HG02943 (cell line): ENCODE results near the gene SH3TC1.

Experiments
- ATAC-seq: cut with Tn5 transposase; IDR thresholded peaks from one replicate; pipeline ENCODE4 v1.9.1; 2021; ENCODE audit warnings: mild to moderate bottlenecking, low read depth, moderate library complexity; ENCODE audit not compliant: unreplicated experiment

SH3TC1 gene

DNA sequence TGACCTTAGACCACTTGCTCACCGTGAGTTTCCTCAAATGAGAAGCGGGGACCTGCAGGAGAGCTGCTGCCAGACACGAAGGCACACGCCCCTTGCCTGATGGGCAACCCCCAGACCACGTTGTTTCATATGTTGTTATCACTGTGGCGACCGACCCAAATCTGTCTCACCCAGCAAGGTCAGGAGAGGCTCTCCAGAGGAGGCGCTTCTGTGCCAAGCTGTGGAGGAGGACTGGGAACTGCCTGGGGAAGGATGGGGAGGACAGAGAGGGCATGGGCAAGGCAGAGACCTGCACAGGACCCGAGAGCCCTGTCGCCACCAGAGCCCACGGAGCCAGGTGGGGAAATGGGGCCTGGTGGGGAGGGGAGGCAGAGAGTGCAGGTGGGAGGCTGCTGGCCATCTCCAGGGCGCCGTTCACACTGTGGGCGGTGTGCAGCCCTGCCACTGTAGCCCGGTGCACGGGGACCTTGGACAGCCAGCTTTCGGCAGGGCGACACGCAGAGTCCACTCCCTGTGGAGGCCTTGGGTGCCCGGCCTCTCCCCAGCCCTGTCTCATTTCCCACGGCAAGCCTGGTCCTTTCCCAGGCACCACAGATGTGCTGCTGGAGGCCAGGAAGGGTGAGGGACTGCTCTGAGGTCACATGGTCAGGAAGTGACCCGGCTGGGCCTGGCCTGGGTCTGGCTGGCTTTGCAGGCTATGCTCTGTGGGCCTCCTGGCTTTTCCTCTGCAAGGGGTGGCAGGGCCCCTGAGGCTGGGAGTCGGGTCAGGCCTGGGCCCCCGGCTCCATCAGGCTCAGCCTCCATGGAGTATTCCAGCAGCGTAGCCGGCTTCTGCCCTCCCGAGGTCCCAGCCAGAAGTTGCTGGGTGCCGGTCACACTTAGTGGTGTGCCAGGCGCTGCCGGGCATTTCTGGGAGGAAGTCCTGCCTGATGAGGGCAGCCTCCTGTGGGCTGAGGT lies 73.7 kb downstream of the SH3TC1 start:
- ATAC-seq, result no peak

DNA sequence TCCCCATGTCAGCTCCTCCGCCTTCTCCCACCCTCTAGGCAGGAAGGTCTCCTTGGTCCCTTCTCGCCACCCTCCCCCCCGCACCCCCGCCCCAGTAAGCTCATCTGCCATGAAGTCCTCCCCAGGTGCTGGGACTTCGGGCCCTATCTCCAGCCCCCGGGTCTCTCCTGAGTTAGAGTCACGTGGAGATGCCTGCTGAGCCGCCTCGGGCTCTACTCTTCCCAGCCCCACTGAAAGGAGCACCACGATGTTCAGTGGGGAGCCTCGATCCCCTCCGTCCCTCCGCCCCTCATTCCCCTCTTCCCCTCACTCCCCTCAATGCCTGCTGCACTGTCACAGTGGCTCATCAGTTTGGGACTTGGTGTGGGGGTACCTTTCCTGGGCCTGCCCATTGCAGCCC lies 74.4 kb downstream of the SH3TC1 start:
- no peak for ATAC-seq

DNA sequence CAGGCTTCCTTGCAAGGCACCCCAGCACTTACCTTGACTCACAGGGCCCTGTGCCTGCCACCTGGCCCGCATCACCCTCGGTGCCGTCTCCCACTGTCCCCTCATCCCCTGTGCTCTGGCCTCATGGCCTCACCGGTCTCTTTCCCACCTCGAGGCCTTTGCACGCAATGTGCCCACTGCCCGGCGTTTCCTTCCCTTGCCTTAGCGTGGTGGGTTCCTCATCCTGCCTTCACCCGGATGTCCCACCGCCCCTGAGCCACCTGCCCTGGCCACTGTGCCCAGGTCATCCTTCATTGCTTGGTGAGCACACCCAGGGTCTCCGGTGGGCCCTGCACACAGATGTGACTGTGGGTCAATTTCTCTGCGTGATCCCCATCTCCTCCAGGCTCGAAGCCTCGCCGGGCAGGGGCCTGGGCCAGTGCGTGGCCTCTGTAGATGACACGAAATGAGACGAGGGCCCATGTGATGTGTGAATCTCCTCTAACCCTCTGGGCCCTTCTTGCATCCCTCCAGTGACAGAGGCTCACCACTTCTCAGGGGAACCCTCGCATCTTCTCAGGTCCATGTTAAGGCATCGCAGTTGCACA lies 75.1 kb downstream of the SH3TC1 start:
- no peak for ATAC-seq

DNA sequence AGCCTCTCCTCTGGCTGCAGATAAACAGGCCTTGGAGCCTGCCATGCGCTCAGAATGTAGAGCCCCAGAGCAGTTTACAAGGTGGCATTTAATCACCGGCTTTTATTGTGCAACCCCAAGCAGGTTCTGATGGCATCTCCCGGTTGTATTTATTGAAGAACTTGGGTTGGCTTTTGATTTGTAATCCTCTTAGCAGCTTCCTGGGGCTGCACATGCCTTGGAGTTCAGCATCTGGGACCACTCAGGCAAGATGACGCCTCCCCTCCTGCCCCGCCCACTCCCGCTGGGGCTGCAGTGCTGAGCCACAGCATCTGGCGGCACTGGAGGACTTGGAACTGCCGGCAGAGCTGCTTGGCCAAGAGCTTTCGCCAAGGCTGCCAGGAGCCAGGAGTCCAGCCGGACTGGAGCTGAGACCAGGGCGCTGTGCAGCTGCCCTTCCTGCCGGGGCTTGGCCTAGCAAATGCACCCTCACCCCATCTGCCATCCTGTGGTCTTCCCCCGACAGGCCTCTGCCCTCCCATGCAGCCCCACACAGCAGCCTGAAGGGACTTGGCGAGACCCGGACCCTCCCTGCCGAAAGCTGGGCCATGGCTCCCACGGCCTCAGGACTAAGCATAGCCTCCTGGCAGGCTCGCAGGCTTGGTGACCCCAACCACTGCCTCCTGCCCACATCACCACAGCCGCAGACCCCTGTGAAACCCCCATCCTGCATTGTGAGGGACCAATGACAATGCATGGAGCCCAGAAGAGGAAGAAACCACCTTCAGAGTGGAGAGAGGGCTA lies 75.9 kb downstream of the SH3TC1 start:
- no peak for ATAC-seq

DNA sequence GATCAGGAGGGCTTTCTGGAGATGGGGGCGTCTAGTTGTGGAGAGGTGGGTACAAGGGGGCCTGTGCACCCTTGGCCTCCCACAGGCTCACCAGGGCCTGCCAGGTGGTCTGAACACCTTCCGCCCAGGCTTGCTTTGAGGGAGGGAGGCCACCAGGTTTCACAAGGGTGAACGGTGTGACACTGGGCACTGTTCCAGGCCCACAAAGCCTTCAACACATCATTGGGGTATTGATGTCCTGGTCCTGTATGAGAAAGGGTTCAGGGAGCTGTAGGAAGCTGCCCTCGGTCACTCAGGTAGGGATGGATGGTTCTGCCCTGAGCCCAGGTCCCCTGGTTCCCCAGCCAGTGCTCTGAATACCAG lies 76.4 kb downstream of the SH3TC1 start:
- no peak for ATAC-seq

DNA sequence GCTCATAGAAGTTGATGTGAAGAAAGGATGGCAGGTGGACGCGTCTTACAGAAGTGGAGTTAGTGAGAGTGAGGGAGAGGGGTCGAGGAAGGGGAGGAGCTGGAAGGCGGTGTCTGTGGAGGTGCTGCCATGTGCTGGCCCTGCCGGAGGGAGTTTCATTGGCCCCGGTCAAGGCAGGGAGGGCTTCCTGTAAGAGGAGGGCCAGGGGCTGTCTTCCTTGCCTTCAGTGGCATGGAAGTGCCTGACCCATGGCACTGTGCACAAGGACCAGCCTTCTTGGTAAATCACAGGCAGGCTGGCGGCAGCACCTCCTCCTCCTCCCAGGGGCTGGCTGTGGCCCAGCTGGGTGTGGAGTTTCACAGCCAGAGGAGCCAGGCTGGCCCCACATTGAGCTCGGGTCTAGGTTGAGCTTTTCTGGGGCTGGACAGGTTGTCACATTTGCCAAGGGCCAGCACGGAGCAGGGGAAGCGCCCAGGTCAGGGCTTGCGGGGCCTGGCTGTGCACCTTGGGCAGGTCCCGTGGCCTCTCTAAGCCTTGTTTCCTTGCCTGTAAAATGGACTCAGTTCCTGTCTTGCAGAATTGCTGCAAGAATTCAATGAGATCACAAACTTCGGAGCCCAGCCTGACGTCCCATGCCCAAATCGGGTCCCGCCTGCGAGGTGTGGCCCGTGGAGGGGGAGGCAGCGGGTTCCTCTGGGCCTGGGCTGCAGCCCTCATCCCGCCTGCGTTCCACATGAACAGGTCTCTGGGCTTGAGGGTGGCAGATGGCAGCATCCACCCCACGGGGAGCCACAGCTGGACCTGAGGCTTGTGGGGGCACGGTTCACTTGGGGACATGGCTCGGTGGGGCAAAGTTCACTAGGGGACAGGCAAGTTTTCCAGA lies 77.5 kb downstream of the SH3TC1 start:
- no peak for ATAC-seq

DNA sequence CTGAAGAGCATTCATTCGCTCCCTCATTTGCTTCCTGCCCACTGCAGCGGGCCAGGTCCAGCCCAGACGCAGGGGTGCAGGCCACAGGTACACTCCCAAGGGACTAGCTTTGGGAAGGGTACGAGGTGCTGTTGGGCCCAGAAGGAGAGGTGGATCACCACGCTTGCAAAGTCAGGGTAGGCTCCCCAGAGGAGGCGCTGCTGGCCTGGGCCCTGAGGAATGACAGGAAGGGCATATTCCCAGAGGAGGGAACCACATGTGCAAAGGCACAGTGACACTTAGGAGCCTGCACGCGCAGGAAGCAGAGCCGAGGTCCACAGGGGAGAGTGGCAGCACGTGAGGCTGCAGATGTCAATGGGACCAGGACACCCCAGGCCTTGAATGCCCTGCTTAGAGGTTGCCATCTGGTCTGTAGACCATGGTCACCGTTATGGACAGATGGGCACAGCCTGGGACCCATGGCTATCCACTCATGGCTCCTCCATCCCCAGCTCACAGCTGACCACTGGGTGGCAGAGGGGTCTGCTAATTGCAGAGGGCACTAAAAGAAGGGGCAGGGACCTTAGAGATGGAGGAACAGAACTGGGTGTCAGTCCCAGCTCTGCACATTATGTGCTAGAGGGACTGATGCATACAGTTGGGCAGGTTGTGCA lies 78.4 kb downstream of the SH3TC1 start:
- no peak for ATAC-seq

DNA sequence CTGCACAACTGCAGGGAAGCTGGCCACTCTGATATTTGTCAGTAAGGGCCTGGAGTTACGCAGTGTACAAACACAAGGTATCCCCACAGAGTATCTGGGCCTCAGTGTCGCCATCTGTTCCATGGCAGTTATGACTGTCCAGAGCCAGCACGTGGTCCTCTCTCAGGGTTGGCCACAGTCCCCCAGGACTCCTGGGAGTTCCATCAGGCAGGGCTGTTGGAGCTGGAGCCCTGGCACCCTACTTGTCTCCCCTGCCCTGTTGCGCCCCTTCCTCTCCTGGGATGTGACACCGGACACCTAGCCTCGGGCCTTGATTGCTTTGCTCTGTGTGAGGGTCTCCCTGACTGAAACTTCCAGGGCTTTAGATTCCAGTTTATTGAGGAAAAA lies 78.9 kb downstream of the SH3TC1 start:
- no peak for ATAC-seq

DNA sequence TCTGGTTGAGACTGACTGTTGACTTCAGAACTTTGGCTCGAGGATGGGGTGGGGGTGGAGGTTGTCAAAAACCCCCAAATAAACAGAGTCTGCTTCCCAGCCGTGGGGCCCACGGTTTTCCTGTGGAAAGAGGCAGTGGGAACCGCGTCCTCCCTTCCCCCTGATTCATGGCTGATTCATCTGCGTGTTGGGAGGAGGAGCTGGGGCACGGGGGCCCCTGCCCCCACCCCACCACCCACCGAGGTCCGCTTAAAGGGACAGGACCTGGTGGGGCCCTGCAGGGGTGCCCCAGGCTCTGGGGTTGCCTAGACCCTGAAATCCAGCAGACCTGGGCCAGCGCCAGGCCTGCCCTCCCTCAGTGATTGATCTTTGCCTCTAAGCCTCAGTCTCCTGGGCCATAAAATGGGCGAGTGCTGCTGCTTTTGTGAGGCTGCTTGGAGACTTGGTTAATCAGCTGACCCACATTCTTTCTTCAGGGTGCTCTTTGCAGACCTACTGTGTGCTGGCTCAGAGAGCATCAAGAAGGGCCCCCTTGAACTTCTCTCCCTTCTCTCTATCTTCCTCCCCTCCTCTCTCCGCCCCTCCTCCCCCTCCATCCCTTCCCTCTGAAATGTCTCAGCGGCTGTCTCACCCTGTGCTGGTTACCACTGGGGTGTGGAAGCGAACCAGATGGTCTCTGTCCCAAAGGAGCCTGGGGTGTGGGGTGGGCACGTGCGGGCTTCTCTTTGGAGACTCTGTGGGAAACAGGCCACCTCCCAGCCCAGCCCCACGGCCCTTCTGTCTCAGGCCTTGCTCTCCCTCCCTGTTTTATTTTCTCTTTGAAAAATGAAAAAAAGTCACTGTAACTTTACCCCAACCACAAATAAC lies 79.6 kb downstream of the SH3TC1 start:
- ATAC-seq, result no peak

DNA sequence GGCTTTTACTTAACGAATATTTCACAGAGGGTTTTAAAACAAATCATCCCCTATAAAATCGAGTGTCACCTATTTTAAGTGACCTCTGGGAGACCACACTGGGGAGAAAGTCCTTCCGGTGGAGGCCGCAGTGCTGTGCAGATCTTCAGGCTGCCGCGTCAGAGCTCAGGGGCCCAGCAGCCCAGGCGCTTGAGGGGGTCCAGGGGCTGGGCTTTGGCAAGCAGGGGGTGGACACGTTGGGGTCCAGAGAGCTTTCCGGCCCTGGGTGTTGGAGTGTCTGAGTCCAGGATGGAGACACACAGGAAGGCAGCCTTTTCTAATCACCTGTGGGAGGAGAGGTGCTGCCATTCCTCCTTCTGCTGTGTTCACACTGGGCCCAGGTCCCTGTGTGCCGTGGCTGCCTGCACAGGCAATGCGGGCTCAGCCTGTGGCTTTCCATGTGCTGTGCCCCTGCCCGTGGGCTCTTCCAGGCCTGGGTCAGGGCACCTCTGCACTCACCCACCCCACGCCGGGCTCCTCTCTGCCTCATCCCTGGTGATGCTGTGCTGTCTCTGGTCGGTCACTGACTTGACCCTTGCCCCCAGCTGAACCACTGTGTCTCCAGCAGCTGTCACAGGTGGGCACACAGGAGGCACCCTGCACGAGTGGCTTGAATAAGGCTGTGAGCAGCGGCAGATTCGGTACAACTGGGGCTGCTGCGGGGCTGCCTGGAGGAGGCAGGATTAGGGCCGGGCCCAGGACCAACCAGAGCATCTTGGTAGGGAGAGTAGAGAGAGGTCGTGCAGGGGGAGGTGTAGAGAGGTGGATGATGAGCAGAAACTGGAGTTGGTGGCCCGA lies 80.4 kb downstream of the SH3TC1 start:
- no peak for ATAC-seq

DNA sequence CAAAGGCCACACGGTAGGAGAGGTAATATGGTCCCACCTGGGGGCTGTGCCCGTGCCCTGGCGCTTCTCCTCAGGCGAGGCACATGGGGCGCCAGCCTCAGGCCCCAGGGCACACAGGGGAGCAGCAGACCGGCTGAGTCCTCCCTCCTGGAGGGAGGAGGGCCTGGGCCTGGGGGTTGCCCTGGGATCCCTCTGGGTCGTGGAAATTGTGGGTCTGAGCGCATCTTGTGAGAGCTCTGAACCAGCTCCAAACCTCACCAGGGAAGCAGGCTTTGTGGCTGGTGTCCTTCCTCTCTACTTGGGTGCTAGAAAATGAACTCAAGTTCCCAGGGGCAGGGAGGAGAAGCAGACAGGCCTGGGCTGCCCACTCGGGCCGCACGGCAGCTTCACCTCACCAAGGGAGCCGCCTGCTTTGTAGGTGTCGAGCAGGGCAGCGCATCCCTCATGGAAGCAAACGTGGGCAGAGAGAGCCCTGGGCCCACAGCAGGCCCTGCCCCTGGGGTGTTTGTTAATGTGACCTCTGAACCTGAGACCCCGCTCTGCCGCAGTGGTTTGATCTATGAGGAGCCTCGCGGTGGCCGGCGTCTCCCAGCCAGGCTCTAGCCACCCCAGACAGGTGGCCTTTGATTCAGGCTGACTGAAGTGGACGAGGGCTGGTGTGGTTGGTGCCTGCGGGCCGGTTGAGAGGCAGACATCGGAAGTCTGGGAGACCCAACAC lies 81.2 kb downstream of the SH3TC1 start:
- no peak for ATAC-seq

DNA sequence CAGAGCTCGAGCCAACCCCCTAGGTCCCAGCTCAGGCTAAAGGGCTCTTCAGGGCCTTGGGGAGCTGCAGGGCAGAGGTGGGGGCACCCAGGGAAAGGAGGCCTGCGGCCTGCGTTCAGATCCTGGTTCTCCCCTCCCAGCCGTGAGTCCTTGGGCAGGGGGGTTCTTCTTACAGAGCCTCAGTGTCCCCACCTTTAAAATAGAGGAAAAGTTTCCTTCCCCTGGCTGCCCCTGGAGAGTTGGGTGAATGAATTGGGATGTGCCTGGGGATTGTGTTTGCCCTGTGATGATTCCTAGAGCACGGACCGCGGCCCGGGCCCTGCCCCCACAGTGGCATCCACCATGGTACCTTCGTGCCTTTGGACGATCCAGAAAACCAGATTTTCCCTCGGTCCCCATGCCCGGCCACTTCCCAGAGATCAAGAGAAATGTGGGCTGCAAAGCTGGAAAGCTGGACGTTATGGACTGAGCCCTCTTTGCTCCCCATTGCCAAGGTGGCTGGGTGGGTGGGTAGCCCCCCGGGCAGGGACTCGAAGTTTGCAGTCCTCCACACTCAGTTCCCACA lies 81.9 kb downstream of the SH3TC1 start:
- ATAC-seq, result no peak

DNA sequence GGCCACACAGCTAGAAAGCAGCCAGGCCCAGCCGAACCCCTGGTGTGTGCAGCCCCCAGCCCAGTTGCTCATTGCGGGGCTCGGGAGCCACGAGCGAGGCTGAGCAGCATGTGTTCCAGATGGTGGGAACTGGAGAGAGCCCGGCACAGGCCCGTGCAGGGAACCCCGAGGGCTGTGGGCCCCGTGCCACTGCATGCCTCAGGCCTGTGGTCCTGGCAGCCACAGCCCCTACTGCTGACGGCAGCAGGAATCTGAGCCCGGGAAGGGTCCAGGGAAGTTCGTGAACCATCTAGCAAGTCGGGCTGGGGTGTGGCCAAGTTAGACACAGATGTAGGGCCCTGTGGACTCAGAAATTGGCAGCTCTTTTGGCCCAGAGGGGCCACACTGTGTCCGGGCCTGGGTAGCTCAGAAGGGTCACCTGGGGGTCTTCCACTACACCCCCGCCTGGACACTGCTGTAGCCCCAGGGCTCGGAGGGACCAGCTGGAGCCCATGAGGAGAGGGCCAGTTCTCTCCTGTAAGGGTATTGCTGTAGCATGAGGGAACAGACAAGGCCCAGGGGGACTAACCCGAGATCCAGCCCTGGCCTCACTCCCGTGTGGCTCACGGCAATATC lies 82.5 kb downstream of the SH3TC1 start:
- ATAC-seq, result no peak

DNA sequence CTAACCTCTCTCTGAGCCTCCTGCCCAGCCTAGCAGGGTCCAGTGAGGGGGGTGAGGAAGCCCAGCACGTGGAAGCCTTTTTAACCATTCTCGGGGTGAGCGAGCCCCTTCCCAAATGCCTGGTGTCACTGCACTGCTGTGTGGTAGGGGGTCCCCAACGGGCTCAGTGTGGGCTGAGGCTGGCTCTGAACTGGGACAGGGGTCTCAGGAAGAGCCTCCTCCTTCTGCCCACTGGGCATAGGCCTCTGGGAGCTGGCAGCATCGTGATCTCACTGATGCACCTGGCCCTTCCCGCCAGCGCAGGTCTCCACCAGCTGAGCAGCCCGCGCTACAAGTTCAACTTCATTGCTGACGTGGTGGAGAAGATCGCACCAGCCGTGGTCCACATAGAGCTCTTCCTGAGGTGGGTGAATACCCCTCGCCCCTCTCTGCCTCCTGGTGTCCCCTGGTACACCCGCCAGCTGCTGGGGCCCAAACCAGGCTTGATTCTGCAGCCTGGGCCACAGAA lies 83.1 kb downstream of the SH3TC1 start:
- ATAC-seq, result no peak

DNA sequence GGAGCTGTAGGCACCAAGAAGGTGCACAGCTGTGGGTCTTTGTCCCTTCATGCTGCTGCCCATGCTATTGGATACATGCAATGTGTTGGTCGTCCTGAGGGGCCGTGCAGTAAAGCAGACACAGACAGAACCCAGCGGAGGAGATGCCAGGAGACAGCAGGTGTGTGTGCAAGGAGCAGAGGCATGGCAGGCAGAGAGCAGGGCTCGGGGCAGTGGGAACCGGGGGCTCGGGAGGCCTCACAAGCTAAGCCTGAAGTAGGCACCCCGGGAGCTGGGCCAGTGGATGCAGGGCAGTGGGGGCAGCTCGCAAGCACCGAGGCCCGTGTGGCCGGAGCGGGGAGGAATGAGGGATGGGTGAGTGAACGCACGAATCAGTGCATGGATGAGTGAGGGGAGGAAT lies 83.7 kb downstream of the SH3TC1 start:
- ATAC-seq, result no peak

DNA sequence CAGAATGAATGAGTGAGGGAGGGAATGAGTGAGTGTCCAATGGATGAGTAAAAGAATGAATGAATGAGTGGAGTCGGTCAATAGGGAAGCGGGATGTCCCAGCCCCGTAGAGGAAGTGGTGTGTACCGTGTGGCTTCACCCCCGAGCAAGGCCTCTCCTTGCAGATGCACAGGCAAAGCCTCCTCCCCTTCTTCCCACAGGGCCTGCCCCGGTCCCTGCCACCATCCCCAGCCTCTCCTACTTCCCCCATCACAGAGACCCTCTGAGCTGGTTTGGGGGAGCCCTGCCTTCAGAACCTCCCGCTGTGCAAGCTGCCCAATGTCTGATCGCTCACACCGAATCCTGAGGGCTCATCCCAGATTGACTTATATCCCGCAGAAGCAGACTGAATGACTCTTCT lies 84.1 kb downstream of the SH3TC1 start:
- no peak for ATAC-seq
